ENCODE results near the gene WDR41. TPM values are rescaled to one million over a fixed set of nuclear protein-coding genes. Genes with fewer than 3 reads are reported as not detected.
"Not testable (repeated sequence)": the region's sequence is repeated elsewhere in the genome, so short reads cannot be mapped to it uniquely, and the experiment has no call there.

Gene WDR41
- total RNA-seq, 1 experiment from 2014 or later, result 57.3 TPM

DNA sequence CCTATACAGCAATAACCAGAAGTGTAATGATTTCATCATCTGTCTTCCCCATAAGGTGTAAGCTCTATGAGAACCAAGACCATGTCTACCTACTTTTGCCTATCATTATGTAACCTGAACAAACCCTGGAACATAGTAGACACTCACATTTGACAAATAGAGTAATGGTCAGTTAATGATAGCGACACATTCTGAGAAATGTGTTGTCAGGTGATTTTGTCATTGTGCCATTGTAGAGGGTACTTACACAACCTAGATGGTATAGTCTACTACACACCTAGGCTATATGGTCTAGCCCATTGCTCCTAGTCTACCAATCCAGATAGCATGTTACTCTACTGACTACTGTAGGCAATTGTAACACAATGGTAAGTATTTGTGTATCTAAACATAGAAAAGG, 22.3 kb upstream of the WDR41 start:
- BruUV-seq (replicated peaks), result no TSS peak
- no peak for DNase-seq (ENCODE audit: low read depth, low spot score)
- CTCF ChIA-PET, result no interaction called here
- H3K27me3 ChIP-seq (ENCODE audit: control insufficient read depth, insufficient read depth, low read length), result peaks cover 14% of the 10 kb centered on the region
- no peak for ATAC-seq
- no peak overlapping the region for H3K4me3 ChIP-seq (ENCODE audit: low read depth in 2 of 2, low read length in 2 of 2)
- in situ Hi-C loops (cut with HindIII; ENCODE audit: low pct_unique_long_range_greater_than_20kb, low sequenced_read_pairs) (no loop called here), intact Hi-C loops (cut with micrococcal nuclease; ENCODE audit: unreplicated experiment) (no loop called here)
- no peaks in the 10 kb centered on the region for H3K9me3 ChIP-seq (ENCODE audit: control insufficient read depth, insufficient read depth, low read depth, low read length)
- TF ChIP-seq POLR2AphosphoS5 (IDR thresholded peaks at IDR 0.05; ENCODE audit: low read depth, low read length), result no peak
- no peak for TF ChIP-seq SIN3A (IDR thresholded peaks at IDR 0.05; ENCODE audit: borderline replicate concordance, insufficient read depth, low read depth, low read length)
- TF ChIP-seq TCF7L2 (IDR thresholded peaks at IDR 0.05; ENCODE audit: low read depth, low read length), result no peak
- TF ChIP-seq, protein P1, sequence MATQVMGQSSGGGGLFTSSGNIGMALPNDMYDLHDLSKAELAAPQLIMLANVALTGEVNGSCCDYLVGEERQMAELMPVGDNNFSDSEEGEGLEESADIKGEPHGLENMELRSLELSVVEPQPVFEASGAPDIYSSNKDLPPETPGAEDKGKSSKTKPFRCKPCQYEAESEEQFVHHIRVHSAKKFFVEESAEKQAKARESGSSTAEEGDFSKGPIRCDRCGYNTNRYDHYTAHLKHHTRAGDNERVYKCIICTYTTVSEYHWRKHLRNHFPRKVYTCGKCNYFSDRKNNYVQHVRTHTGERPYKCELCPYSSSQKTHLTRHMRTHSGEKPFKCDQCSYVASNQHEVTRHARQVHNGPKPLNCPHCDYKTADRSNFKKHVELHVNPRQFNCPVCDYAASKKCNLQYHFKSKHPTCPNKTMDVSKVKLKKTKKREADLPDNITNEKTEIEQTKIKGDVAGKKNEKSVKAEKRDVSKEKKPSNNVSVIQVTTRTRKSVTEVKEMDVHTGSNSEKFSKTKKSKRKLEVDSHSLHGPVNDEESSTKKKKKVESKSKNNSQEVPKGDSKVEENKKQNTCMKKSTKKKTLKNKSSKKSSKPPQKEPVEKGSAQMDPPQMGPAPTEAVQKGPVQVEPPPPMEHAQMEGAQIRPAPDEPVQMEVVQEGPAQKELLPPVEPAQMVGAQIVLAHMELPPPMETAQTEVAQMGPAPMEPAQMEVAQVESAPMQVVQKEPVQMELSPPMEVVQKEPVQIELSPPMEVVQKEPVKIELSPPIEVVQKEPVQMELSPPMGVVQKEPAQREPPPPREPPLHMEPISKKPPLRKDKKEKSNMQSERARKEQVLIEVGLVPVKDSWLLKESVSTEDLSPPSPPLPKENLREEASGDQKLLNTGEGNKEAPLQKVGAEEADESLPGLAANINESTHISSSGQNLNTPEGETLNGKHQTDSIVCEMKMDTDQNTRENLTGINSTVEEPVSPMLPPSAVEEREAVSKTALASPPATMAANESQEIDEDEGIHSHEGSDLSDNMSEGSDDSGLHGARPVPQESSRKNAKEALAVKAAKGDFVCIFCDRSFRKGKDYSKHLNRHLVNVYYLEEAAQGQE (IDR thresholded peaks at IDR 0.05; ENCODE audit: insufficient read depth in 1 of 2, low read depth in 2 of 2, low read length in 1 of 2), result no peak
- TF ChIP-seq, protein P2, sequence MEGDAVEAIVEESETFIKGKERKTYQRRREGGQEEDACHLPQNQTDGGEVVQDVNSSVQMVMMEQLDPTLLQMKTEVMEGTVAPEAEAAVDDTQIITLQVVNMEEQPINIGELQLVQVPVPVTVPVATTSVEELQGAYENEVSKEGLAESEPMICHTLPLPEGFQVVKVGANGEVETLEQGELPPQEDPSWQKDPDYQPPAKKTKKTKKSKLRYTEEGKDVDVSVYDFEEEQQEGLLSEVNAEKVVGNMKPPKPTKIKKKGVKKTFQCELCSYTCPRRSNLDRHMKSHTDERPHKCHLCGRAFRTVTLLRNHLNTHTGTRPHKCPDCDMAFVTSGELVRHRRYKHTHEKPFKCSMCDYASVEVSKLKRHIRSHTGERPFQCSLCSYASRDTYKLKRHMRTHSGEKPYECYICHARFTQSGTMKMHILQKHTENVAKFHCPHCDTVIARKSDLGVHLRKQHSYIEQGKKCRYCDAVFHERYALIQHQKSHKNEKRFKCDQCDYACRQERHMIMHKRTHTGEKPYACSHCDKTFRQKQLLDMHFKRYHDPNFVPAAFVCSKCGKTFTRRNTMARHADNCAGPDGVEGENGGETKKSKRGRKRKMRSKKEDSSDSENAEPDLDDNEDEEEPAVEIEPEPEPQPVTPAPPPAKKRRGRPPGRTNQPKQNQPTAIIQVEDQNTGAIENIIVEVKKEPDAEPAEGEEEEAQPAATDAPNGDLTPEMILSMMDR (IDR thresholded peaks at IDR 0.05), result no peak
- no peak overlapping the region for H3K27ac ChIP-seq (ENCODE audit: low read length)
- no peaks in the 10 kb centered on the region for H3K4me1 ChIP-seq (ENCODE audit: control insufficient read depth, insufficient read depth, low read length)
- POLR2A ChIA-PET, result no interaction called here
- no peaks in the 10 kb centered on the region for H3K36me3 ChIP-seq (ENCODE audit: control insufficient read depth, insufficient read depth, low read length)

DNA sequence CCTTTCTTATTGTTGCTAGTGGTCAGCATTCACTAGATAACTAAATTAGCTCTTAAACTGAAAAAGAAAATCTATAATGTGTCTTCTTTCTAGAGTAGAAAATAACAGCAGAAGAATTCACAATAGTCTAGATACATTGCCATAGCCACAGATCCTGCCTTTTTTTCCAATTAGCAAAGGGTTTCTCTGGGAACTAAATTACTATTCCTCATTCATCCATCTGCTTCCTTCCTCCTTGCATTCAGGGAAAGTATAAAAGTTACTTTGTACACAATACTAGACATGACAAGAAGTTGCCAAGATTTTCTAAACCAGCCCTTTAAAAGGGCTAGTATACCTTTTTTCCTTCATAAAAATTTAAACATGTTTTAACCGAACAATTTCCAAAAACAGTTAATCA, 21.2 kb upstream of the WDR41 start:
- H3K27me3 ChIP-seq (ENCODE audit: control insufficient read depth, insufficient read depth, low read length), result peaks cover 18% of the 10 kb centered on the region
- no peak overlapping the region for H3K27ac ChIP-seq (ENCODE audit: low read length)
- no peak for TF ChIP-seq TCF7L2 (IDR thresholded peaks at IDR 0.05; ENCODE audit: low read depth, low read length)
- TF ChIP-seq, protein P2 (IDR thresholded peaks at IDR 0.05), result no peak
- TF ChIP-seq SIN3A (IDR thresholded peaks at IDR 0.05; ENCODE audit: borderline replicate concordance, insufficient read depth, low read depth, low read length), result no peak
- no peak for TF ChIP-seq POLR2AphosphoS5 (IDR thresholded peaks at IDR 0.05; ENCODE audit: low read depth, low read length)
- TF ChIP-seq, protein P1 (IDR thresholded peaks at IDR 0.05; ENCODE audit: insufficient read depth in 1 of 2, low read depth in 2 of 2, low read length in 1 of 2), result no peak
- no peak overlapping the region for H3K4me3 ChIP-seq (ENCODE audit: low read depth in 2 of 2, low read length in 2 of 2)
- no TSS peak for BruUV-seq (replicated peaks)
- in situ Hi-C loops (cut with HindIII; ENCODE audit: low pct_unique_long_range_greater_than_20kb, low sequenced_read_pairs) (no loop called here), intact Hi-C loops (cut with micrococcal nuclease; ENCODE audit: unreplicated experiment) (no loop called here)
- CTCF ChIA-PET, result no interaction called here
- no peaks in the 10 kb centered on the region for H3K36me3 ChIP-seq (ENCODE audit: control insufficient read depth, insufficient read depth, low read length)
- H3K9me3 ChIP-seq (ENCODE audit: control insufficient read depth, insufficient read depth, low read depth, low read length), result no peaks in the 10 kb centered on the region
- no peak for ATAC-seq
- POLR2A ChIA-PET, result no interaction called here
- H3K4me1 ChIP-seq (ENCODE audit: control insufficient read depth, insufficient read depth, low read length), result no peaks in the 10 kb centered on the region
- DNase-seq (ENCODE audit: low read depth, low spot score), result no peak

DNA sequence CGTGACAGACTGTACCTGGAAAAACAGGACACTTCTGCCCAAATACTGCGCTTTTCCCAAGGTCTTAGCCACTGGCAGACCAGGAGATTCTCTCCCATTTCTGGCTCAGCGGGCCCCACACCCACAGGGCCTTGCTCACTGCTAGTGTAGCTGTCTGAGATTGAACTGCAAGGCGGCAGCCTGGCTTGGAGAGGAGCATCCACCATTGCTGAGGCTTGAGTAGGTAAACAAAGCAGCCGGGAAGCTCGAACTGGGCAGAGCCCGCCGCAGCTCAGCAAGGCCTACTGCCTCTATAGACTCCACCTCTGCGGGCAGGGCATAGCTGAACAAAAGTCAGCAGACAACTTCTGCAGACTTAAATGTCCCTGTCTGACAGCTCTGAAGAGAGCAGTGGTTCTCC, 9.0 kb upstream of the WDR41 start:
- H3K4me3 ChIP-seq (ENCODE audit: low read depth in 2 of 2, low read length in 2 of 2); in situ Hi-C loops (cut with HindIII; ENCODE audit: low pct_unique_long_range_greater_than_20kb, low sequenced_read_pairs); intact Hi-C loops (cut with micrococcal nuclease; ENCODE audit: unreplicated experiment); H3K4me1 ChIP-seq (ENCODE audit: control insufficient read depth, insufficient read depth, low read length); H3K9me3 ChIP-seq (ENCODE audit: control insufficient read depth, insufficient read depth, low read depth, low read length); DNase-seq (ENCODE audit: low read depth, low spot score); H3K36me3 ChIP-seq (ENCODE audit: control insufficient read depth, insufficient read depth, low read length); CTCF ChIA-PET; ATAC-seq; H3K27me3 ChIP-seq (ENCODE audit: control insufficient read depth, insufficient read depth, low read length); BruUV-seq (replicated peaks); H3K27ac ChIP-seq (ENCODE audit: low read length): not testable (repeated sequence)
- POLR2A ChIA-PET, result interaction anchor here (0.7 kb wide), 1 partner anchor 364 kb away, joined by 4 read pairs; no protein-coding TSS in a partner anchor
